Measurements from ENCODE around the gene ZC3H11A.

Gene ZC3H11A

GRCh38 chr1:203769505-203770343 is 25.7 kb upstream of the ZC3H11A start:
- TF ChIP-seq, protein P1, sequence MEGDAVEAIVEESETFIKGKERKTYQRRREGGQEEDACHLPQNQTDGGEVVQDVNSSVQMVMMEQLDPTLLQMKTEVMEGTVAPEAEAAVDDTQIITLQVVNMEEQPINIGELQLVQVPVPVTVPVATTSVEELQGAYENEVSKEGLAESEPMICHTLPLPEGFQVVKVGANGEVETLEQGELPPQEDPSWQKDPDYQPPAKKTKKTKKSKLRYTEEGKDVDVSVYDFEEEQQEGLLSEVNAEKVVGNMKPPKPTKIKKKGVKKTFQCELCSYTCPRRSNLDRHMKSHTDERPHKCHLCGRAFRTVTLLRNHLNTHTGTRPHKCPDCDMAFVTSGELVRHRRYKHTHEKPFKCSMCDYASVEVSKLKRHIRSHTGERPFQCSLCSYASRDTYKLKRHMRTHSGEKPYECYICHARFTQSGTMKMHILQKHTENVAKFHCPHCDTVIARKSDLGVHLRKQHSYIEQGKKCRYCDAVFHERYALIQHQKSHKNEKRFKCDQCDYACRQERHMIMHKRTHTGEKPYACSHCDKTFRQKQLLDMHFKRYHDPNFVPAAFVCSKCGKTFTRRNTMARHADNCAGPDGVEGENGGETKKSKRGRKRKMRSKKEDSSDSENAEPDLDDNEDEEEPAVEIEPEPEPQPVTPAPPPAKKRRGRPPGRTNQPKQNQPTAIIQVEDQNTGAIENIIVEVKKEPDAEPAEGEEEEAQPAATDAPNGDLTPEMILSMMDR (IDR thresholded peaks at IDR 0.05; ENCODE audit: unreplicated experiment in 3 of 3): no peak
- Mint-ChIP-seq H3K27me3 (ENCODE audit: low read depth) (peaks cover 16% of the 10 kb centered on the region), H3K4me3 (peak overlapping the region in 2 of 3 experiments; percentile 16 to 61), H3K9me3 (no peaks in the 10 kb centered on the region), H3K4me1 (peaks cover 32% of the 10 kb centered on the region), H3K27ac (peak overlapping the region; percentile 78 to 97 (median 92)), H3K36me3 (ENCODE audit: low read depth) (no peaks in the 10 kb centered on the region)

DNA sequence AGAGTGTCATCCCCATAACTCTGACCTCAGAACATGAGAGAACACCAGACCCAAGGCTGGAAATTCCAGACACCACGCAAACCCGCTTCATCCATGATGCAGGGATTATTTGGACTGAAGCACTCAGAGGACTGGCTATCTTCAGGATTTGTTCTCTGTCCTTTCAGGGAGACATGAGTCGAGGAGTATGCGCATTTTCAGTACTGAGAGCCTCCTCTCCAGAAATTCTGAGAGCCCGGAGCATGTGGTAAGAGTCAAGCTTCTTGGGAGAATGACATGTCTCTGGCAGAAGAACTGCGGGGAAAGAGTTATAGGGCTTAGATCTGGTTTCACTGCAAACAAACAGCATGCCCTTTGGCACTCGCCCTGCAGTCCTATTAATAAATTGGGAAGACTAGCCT is 23.5 kb upstream of the ZC3H11A start:
- H3K27ac Mint-ChIP-seq: no peak overlapping the region
- TF ChIP-seq, protein P1 (IDR thresholded peaks at IDR 0.05; ENCODE audit: unreplicated experiment in 3 of 3): no peak
- no peaks in the 10 kb centered on the region for H3K9me3 Mint-ChIP-seq
- H3K27me3 Mint-ChIP-seq (ENCODE audit: low read depth): peaks cover 16% of the 10 kb centered on the region
- no peak overlapping the region for H3K4me3 Mint-ChIP-seq
- peaks cover 32% of the 10 kb centered on the region for H3K4me1 Mint-ChIP-seq
- H3K36me3 Mint-ChIP-seq (ENCODE audit: low read depth): no peaks in the 10 kb centered on the region

DNA sequence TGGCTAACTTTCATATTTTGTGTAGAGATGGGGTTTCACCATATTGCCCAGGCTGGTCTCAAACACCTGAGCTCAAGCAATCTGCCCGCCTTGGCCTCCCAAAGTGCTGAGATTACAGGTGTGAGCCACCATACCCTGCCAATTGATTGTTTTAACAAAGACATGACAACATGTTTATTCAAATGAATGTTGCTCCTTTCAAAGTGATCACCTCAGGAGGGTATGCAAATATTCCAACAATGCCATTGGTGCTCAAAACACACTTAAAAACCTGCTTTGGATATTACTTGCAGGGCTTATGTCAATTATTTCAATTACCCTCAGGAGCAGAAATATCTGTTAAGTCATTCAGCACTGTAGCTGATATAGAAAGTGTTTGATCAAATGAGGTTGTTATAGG is 22.6 kb upstream of the ZC3H11A start:
- Mint-ChIP-seq H3K27me3 (ENCODE audit: low read depth) (peaks cover 16% of the 10 kb centered on the region), H3K27ac (no peak overlapping the region), H3K4me1 (peaks cover 32% of the 10 kb centered on the region), H3K36me3 (ENCODE audit: low read depth) (no peaks in the 10 kb centered on the region), H3K4me3 (no peak overlapping the region), H3K9me3 (no peaks in the 10 kb centered on the region)
- TF ChIP-seq, protein P1 (IDR thresholded peaks at IDR 0.05; ENCODE audit: unreplicated experiment in 3 of 3): no peak

DNA sequence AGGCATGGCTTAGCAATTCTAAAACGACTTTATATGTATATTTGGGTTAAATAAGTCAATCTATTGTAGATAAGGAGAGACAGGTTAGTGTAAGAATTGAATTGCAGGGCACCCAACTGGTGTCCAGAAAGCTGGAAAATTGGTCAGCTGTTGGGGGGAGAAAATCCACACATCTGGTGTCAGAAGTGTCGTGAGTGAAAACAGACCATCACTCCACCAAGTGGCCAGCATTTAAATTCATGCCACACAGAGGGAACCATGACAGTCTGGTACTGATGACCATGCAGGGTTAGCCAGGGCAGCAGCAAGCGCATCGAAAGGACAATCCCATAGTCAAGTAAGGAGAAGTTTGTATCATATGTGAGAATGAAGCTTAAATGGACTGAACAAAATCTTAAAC is 18.8 kb upstream of the ZC3H11A start:
- TF ChIP-seq, protein P1 (IDR thresholded peaks at IDR 0.05; ENCODE audit: unreplicated experiment in 3 of 3): no peak
- H3K9me3 Mint-ChIP-seq: no peaks in the 10 kb centered on the region
- peaks cover 5% of the 10 kb centered on the region for H3K4me1 Mint-ChIP-seq
- peaks cover 7% of the 10 kb centered on the region for H3K27me3 Mint-ChIP-seq (ENCODE audit: low read depth)
- no peak overlapping the region for H3K27ac Mint-ChIP-seq
- H3K4me3 Mint-ChIP-seq: no peak overlapping the region
- H3K36me3 Mint-ChIP-seq (ENCODE audit: low read depth): no peaks in the 10 kb centered on the region

- H3K9me3 Mint-ChIP-seq: no peaks in the 10 kb centered on the region
- H3K27me3 Mint-ChIP-seq (ENCODE audit: low read depth): peaks cover 4% of the 10 kb centered on the region
- no peak overlapping the region for H3K27ac Mint-ChIP-seq
- H3K4me1 Mint-ChIP-seq: no peaks in the 10 kb centered on the region
- H3K36me3 Mint-ChIP-seq (ENCODE audit: low read depth): no peaks in the 10 kb centered on the region
- TF ChIP-seq, protein P1 (IDR thresholded peaks at IDR 0.05; ENCODE audit: unreplicated experiment in 3 of 3): no peak
- no peak overlapping the region for H3K4me3 Mint-ChIP-seq
Observed at GRCh38 chr1:203777596-203777995, 17.8 kb upstream of the ZC3H11A start.

GRCh38 chr1:203778146-203778545 is 17.3 kb upstream of the ZC3H11A start:
- H3K4me3 Mint-ChIP-seq: no peak overlapping the region
- no peak overlapping the region for H3K27ac Mint-ChIP-seq

More at GRCh38 chr1:203778146-203778545, 17.3 kb upstream of the ZC3H11A start:
- Mint-ChIP-seq H3K9me3 (no peaks in the 10 kb centered on the region), H3K27me3 (ENCODE audit: low read depth) (no peaks in the 10 kb centered on the region), H3K36me3 (ENCODE audit: low read depth) (no peaks in the 10 kb centered on the region), H3K4me1 (no peaks in the 10 kb centered on the region)
- TF ChIP-seq, protein P1 (IDR thresholded peaks at IDR 0.05; ENCODE audit: unreplicated experiment in 3 of 3): no peak

Data from nephron (organoid).